SK-N-MC (cell line): ENCODE results near the gene NADSYN1.

Experiments used
- DNase-seq: peaks from one replicate; pipeline ENCODE4 v3.0.0-alpha.2; 2011; ENCODE audit warnings: low read depth, low spot score
- H3K27ac ChIP-seq: fragments of 200-600 bp; sonication (generic); 2 replicates; pipeline ENCODE4 v1.5.1; 2016; ENCODE audit warnings: mixed run types
- H3K36me3 ChIP-seq: fragments of 200-600 bp; sonication (generic); 2 replicates; pipeline ENCODE4 v1.6.1; 2017; ENCODE audit warnings: antibody characterized with exemption, low read length, mixed read lengths; ENCODE audit not compliant: insufficient read depth
- H3K4me3 ChIP-seq: fragments of 200-600 bp; sonication (generic); 2 replicates; pipeline ENCODE4 v1.5.1; 2016
- H3K9ac ChIP-seq: fragments of 200-600 bp; sonication (generic); 2 replicates; pipeline ENCODE4 v1.8.0; 2017; ENCODE audit warnings: mixed run types, mixed read lengths; ENCODE audit not compliant: insufficient read length
- H3K9me3 ChIP-seq: fragments of 200-600 bp; sonication (generic); 2 replicates; pipeline ENCODE4 v1.6.1; 2017; ENCODE audit warnings: low read depth, mild to moderate bottlenecking, antibody characterized with exemption, low read length, moderate library complexity, mixed read lengths
- EZH2 ChIP-seq: fragments of 200-600 bp; sonication (generic); IDR thresholded peaks from one replicate; pipeline ENCODE4 v1.6.1; 2017; ENCODE audit warnings: antibody characterized with exemption
- FOXP2 ChIP-seq: optimal IDR thresholded peaks from 2 replicates; pipeline ENCODE3; 2011; ENCODE audit warnings: mild to moderate bottlenecking, moderate library complexity; ENCODE audit not compliant: insufficient read depth; ENCODE audit errors: extremely low read length, control extremely low read depth
- POLR2AphosphoS5 ChIP-seq: IDR thresholded peaks from 2 replicates; pipeline ENCODE4 v1.6.1; 2012; ENCODE audit warnings: mild to moderate bottlenecking, low read depth, low read length, borderline replicate concordance

The NADSYN1 gene

DNA sequence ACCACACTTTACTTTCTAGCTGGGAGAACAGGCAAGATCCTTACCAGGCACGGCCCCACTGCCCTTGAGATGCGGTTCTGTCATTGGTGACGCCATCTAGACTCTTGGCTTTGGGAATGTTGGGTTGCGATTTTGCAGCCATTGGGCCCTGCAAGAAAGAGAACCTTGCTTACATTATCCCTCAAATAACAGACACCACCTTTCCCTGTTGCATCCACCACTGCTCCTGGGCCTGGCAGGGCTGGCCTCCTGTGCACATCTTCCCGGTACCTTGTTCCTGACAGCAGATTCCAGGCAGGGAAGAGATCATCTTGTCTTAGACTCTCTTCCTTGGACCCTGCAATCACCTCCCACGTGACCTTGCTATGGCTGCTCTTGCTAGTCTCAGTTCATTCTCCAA is 8.2 kb upstream of the NADSYN1 start:
- TF ChIP-seq POLR2AphosphoS5 (no peak), FOXP2 (no peak), EZH2 (no peak)
- DNase-seq = no peak
- no peak overlapping the region for H3K4me3 ChIP-seq
- no peaks in the 10 kb centered on the region for H3K9me3 ChIP-seq
- no peak overlapping the region for H3K9ac ChIP-seq
- H3K27ac ChIP-seq = no peak overlapping the region
- H3K36me3 ChIP-seq = peaks cover 74% of the 10 kb centered on the region

DNA sequence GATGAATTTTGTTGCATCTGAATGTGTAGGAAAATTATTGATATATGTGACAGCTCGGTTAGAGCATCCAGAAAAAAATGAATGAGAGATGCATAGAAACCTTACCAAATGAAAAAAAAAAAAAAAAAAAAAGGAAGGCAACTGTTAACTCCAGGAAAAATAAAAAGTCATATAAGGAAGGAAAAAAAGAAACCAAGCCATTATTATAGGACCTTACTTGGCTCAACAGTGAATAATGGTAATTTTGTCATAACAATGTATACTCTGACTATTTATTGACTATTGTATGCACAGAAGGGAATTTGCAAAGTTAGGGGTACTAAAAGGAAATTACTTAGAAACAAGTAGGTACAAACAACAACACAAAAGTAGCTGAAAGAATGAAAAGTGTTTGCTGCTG is 6.9 kb upstream of the NADSYN1 start:
- peak overlapping the region; percentile 93; the same call in 1 of the 2 replicates for H3K4me3 ChIP-seq
- no peak for DNase-seq
- TF ChIP-seq EZH2 = no peak
- peaks cover 61% of the 10 kb centered on the region for H3K36me3 ChIP-seq
- no peaks in the 10 kb centered on the region for H3K9me3 ChIP-seq
- no peak overlapping the region for H3K27ac ChIP-seq
- H3K9ac ChIP-seq = no peak overlapping the region

DNA sequence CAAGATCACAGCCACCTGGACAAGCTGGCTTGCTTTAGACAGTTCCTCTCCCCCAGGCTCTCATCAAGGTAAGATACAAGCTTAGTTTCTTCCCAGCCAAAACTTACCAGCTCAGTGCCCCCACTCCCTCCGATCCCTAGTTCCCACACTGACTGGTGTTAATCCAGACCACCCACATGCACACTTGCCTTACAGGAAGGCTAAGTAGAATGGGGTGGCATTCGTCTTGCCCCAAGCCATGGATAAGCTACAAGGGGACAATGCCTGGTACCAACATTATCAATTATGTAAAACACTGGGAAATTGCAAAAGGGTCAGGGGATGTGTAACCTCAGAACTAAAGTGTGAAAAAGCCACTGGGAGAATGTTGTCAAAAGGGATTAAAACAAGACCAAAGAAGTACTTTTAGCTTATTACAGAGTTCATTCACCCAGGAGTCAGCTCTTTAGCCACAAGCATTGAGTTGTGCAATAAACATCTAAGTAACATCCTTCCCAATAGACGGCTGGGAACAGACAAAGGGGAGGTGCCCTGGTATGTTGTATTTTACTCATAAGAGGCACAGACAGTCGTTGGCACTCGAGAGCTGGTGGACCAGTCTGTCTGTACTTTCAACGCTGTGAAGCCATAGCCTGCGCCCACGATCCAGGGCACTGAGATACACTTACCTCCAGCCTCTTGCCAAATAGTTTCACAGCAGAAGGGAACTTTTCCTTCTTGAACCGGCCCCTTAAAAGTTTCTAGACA is 5.9 kb upstream of the NADSYN1 start:
- H3K4me3 ChIP-seq = peak overlapping the region; percentile 93
- no peaks in the 10 kb centered on the region for H3K9me3 ChIP-seq
- H3K27ac ChIP-seq = no peak overlapping the region
- peaks cover 58% of the 10 kb centered on the region for H3K36me3 ChIP-seq
- DNase-seq = no peak
- peak overlapping the region; percentile 4 for H3K9ac ChIP-seq
- TF ChIP-seq FOXP2 (no peak), POLR2AphosphoS5 (no peak), EZH2 (no peak)

DNA sequence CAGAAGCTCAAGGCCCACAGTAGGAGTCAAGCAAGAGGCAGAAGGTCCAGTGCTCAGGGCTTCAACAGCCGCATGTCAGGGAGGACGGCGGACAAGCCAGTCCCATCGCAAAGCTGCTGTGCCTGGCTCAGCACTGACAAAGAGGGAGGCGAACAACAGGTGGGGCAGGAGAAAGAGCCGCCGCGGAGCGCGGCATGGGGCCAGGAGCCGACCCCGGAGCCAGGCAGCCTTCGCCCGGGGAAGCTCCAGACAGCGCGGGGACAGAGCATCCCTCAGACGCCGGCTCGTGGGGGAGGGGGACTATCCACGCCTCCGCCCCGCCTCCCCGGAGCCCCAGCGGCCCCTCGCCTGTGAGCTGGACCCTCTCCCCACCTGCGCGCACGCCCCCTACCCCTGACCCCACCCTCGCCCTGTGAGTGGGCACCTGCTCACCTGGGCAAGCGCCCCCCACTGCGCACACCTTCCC is 5.2 kb upstream of the NADSYN1 start:
- H3K9me3 ChIP-seq = no peaks in the 10 kb centered on the region
- H3K27ac ChIP-seq = peak overlapping the region; percentile 55; the same call in 1 of the 2 replicates
- no peak for TF ChIP-seq POLR2AphosphoS5
- TF ChIP-seq EZH2 = no peak
- no peak for DNase-seq
- peak overlapping the region; percentile 93 for H3K4me3 ChIP-seq
- H3K36me3 ChIP-seq = peaks cover 54% of the 10 kb centered on the region
- H3K9ac ChIP-seq = peak overlapping the region; percentile 68

DNA sequence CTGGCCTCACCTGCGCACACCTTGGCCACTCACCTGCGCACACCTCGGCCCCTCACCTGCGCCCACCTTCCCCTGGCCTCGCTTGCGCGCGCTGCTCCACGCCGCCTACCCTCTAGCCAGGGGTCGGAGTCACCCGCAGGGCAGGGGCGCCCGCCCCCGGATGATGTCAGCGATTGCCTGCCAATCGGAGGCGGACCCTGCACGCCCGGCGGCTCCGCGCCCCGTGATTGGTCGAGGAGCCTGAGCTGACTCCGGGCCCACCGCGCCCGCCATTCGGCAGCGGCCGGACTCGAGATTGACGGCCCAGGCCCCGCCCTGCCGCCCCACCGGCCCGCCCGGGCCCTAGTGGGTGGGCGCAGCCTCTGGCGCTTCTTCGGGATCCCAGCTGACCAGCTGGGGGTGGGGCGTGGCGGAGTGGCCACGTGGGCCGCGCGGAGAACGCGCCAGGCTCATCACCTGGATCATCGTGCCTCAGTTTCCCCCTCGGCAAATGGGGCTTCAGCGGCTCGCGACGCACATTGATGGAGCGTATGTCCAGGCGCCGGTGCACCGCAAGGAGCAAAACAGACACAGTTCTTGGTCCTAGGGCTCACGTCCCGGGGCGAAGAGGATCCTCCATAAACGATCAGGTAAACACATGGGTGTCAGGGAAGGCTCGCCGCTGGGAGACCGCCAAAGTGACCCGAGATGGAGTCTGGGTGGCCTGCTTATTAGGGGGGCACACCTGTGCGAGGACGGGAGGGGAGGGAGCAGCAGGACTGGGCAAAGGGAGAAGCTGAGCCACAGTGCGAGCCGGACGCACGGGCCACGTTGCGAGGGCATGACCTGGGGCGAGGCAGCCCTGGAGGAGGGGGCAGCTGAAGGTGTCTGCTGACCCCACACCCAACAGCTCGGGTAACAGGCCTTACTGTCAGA is 4.5 kb upstream of the NADSYN1 start, which contains the start of gene DHCR7:
TSS of gene DHCR7 (minus strand) at position 137 of the 915 bp plus-strand sequence. CDS start 3,441 bp downstream, outside the sequence.
- Histone ChIP-seq H3K36me3 (peaks cover 47% of the 10 kb centered on the region), H3K9me3 (no peaks in the 10 kb centered on the region), H3K9ac (peak within 1 kb of the TSS; percentile 83), H3K4me3 (peak within 1 kb of the TSS; percentile 93), H3K27ac (peak within 1 kb of the TSS; percentile 55; the same call in 1 of the 2 replicates)
- peak; percentile 82; the same call in 1 of the 2 replicates for TF ChIP-seq POLR2AphosphoS5
- no peak for TF ChIP-seq EZH2
- TF ChIP-seq FOXP2 = peak; percentile 60
- no peak for DNase-seq

DNA sequence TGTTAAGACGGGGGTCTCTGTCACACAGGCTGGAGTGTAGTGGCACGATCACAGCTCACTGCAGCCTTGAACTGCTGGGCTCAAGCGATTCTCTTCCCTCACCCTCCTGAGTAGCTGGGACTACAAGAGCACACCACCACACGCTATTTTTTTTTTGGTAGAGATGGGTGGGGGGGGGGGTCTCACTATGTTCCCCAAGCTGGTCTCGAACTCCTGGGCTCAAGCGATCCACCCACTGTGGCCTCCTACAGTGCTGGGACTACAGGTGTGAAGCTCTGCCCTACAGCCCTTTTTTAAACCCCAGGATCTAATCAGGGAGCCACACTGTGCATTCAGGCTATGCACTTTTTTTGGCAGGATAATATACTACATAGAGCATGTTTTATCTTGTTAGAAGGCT is 3.4 kb upstream of the NADSYN1 start:
- H3K9me3 ChIP-seq = no peaks in the 10 kb centered on the region
- peak overlapping the region; percentile 83 for H3K9ac ChIP-seq
- H3K4me3 ChIP-seq = peak overlapping the region; percentile 93
- no peak overlapping the region; the same call in 1 of the 2 replicates for H3K27ac ChIP-seq
- DNase-seq = no peak
- no peak for TF ChIP-seq POLR2AphosphoS5
- no peak for TF ChIP-seq EZH2
- TF ChIP-seq FOXP2 = no peak
- H3K36me3 ChIP-seq = peaks cover 36% of the 10 kb centered on the region

DNA sequence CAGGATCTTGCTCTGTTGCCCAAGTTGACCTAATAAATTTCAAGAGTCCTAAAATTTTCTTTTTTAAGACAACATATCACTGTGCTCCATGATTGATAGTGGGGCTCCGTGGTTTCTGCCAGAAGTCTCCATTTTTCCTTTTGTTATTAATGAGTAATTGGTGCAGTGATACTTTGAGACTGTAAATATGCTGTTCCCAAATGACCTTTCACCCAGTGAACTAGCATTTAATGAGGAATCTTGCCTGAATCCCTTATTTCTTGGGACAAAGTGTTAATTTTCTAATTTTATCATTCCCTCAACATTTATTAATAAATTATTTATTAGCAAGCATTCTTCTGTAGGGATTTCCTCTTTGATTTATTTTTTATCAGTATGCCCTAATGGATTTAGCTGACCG is 2.5 kb upstream of the NADSYN1 start:
- peak overlapping the region; percentile 61 for H3K9ac ChIP-seq

DNA sequence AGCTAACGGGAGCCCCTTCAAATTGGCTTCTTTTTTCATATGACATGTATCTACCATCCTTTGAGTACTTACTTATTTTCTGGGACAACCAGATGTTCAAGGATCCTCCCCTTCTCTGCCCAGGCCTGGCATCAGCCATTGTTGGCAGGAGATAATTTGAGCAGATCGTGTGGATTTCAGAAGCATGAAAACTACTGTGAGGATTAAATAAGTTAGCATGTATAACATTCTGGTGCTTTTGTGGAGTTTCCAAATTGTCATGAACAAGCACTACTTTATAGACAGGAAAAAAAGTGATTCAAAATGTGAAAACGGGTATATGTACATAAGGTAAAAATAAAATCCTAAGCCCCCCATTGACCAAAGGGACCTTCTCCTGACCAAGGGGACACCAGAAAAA is 2.1 kb upstream of the NADSYN1 start:
- peak overlapping the region; percentile 42; the same call in 1 of the 2 replicates for H3K27ac ChIP-seq
- peak overlapping the region; percentile 61 for H3K9ac ChIP-seq
- no peak for DNase-seq
- H3K4me3 ChIP-seq = peak overlapping the region; percentile 93
- H3K36me3 ChIP-seq = peaks cover 32% of the 10 kb centered on the region
- H3K9me3 ChIP-seq = no peaks in the 10 kb centered on the region
- no peak for TF ChIP-seq POLR2AphosphoS5
- no peak for TF ChIP-seq FOXP2
- TF ChIP-seq EZH2 = no peak

More for the DNA sequence above, 2.5 kb upstream of the NADSYN1 start:
- Histone ChIP-seq H3K9me3 (no peaks in the 10 kb centered on the region), H3K27ac (peak overlapping the region; percentile 42; the same call in 1 of the 2 replicates), H3K4me3 (peak overlapping the region; percentile 93), H3K36me3 (peaks cover 32% of the 10 kb centered on the region)
- no peak for DNase-seq
- no peak for TF ChIP-seq EZH2
- no peak for TF ChIP-seq POLR2AphosphoS5
- no peak for TF ChIP-seq FOXP2

DNA sequence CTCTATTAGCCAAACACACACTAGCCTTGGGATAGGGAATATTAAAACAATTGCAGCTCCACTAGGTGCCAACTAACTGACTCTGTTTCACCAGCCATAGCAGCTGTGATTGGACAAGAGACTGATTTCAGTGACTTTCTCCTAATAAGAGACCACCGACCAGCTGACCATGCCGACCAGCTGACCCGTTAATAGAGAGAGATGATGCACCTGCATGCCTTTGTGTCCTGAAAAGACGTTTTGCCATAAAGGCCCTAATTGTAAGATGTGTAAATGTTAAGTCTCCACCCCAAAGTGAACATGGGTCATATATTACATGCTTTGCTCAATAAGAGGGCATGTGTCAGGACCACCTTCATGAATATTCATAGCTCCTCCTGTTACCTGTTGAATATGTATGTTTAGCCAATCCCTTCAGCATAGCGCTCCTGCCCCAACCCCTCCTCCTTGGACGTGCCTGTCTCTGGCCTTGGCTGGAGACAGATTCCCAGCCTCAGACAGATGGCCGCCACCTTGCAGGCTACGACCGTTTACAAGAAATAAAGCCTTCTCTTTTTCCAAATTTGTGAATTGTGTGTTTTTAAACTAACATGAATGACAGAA is 1.3 kb upstream of the NADSYN1 start:
- TF ChIP-seq EZH2 (no peak), POLR2AphosphoS5 (no peak), FOXP2 (no peak)
- Histone ChIP-seq H3K9ac (peak overlapping the region; percentile 25), H3K27ac (peak overlapping the region; percentile 65), H3K36me3 (peaks cover 29% of the 10 kb centered on the region), H3K4me3 (peak overlapping the region; percentile 93), H3K9me3 (no peaks in the 10 kb centered on the region)
- no peak for DNase-seq
